ENCODE data around the gene L1TD1.

- no peak for TF ChIP-seq CTCF (IDR thresholded peaks at IDR 0.05)
- TF ChIP-seq POLR2A (IDR thresholded peaks at IDR 0.05): no peak
Measured at GRCh38 chr1:62228136-62228882, 33.7 kb downstream of the L1TD1 start.
